Stimulated activated naive CD8-positive, alpha-beta T cell treated with anti-CD3 and anti-CD28 coated beads, Interleukin-15, amount 100 ng/mL, for 72 hours (primary cell): ENCODE measurements around the gene RAI14.
"Not testable (repeated sequence)": the region's sequence is repeated elsewhere in the genome, so short reads cannot be mapped to it uniquely, and the experiment has no call there.

ENCODE experiments used
- ATAC-seq: fragments of 150-1000 bp; cut with Tn5 transposase; 2 replicates; pipeline ENCODE4 v1.10.0; 2021; ENCODE audit warnings: mild to moderate bottlenecking, moderate library complexity
- DNase-seq, 2 donors: peaks; one replicate each; pipeline ENCODE4 v3.0.0; 2021 to 2022
- H3K27ac Mint-ChIP-seq, 2 donors: one replicate each; pipeline ENCODE4 v1.8.0; 2022; ENCODE audit warnings: mild to moderate bottlenecking in 2 of 2, mixed read lengths in 2 of 2, moderate library complexity in 2 of 2
- H3K27me3 Mint-ChIP-seq: one replicate; pipeline ENCODE4 v1.8.0; 2022; ENCODE audit warnings: mixed read lengths
- H3K4me1 Mint-ChIP-seq: one replicate; pipeline ENCODE4 v1.8.0; 2022; ENCODE audit warnings: mild to moderate bottlenecking, mixed read lengths
- H3K4me3 Mint-ChIP-seq, 2 donors: one replicate each; pipeline ENCODE4 v1.8.0; 2022; ENCODE audit warnings: mild to moderate bottlenecking in 2 of 2, mixed read lengths in 2 of 2, moderate library complexity in 1 of 2
- H3K9me3 Mint-ChIP-seq, 2 donors: one replicate each; pipeline ENCODE4 v1.8.0; 2022; ENCODE audit warnings: mixed read lengths in 2 of 2

The RAI14 gene

DNA sequence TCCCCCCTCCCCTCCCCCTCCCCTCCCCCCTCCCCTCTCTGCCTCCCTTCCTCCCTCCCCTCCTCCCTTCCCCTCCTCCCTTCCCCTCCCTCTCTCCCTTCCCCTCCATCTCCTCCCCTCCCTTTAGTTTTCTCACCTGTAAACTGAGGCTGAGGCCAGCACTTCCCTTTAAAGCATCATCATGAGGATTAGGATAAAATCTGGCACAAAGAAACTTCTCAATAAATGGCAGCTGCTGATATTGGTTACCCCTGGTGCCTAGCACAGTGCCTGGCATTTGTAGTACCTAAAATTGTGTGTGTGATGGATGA, 41.9 kb downstream of the RAI14 start:
- H3K4me3 Mint-ChIP-seq = no peak overlapping the region
- no peak for DNase-seq
- no peaks in the 10 kb centered on the region for H3K9me3 Mint-ChIP-seq
- ATAC-seq = no peak
- no peak overlapping the region for H3K27ac Mint-ChIP-seq
- peaks cover 15% of the 10 kb centered on the region for H3K4me1 Mint-ChIP-seq
- no peaks in the 10 kb centered on the region for H3K27me3 Mint-ChIP-seq

- Mint-ChIP-seq H3K9me3 (no peaks in the 10 kb centered on the region), H3K27me3 (no peaks in the 10 kb centered on the region), H3K4me1 (peaks cover 15% of the 10 kb centered on the region), H3K27ac (no peak overlapping the region), H3K4me3 (no peak overlapping the region)
- DNase-seq (no peak), ATAC-seq (no peak)
These were observed 42.6 kb downstream of the RAI14 start for GRCh38 chr5:34698754-34699153.

- Mint-ChIP-seq H3K27me3 (no peaks in the 10 kb centered on the region), H3K4me3 (no peak overlapping the region), H3K27ac (no peak overlapping the region), H3K9me3 (no peaks in the 10 kb centered on the region), H3K4me1 (peaks cover 9% of the 10 kb centered on the region)
- DNase-seq = no peak
- no peak for ATAC-seq
These were observed 43.3 kb downstream of the RAI14 start for GRCh38 chr5:34699155-34700077.

DNA sequence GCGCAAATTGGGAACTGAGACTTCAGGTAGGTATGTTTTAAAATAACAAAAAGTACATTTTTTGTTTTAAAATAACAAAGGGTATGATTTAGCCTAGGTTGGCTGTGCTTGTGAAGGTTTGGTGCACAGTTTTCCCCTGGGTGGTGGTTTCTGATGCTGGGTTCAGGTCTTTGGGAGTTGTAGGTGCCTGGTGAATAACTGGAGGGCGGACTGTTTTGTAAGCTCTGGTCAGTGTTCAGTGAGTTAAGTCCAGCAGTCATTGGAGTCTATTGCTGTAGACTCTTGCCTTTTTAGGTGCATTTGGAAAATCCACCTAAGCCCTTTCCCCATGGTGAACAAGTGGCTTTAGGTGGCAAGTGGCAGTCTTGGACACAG, 43.9 kb downstream of the RAI14 start:
- H3K4me3 Mint-ChIP-seq = no peak overlapping the region
- peaks cover 3% of the 10 kb centered on the region for H3K4me1 Mint-ChIP-seq
- ATAC-seq (no peak), DNase-seq (no peak)
- no peak overlapping the region for H3K27ac Mint-ChIP-seq
- H3K27me3 Mint-ChIP-seq = no peaks in the 10 kb centered on the region
- H3K9me3 Mint-ChIP-seq = no peaks in the 10 kb centered on the region

DNA sequence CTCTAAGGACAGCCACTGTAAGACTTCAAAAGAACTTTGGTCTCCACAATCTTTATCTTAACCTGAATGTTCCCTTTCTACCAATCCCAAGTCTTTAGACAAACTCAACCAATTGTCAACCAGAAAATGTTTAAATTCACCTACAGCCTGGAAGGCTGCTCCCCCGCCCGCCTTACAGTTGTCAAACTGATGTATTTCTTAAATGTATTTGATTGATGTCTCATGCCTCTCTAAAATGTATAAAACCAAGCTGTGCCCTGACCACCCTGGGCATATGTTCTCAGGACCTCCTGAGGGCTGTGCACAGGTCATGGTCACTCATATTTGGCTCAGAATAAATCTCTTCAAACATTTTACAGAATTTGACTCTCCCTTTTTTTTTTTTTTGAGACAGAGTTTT, 45.3 kb downstream of the RAI14 start:
- H3K27ac Mint-ChIP-seq, H3K27me3 Mint-ChIP-seq, H3K4me3 Mint-ChIP-seq, H3K4me1 Mint-ChIP-seq, ATAC-seq, H3K9me3 Mint-ChIP-seq, DNase-seq: not testable (repeated sequence)

- no peaks in the 10 kb centered on the region for H3K9me3 Mint-ChIP-seq
- DNase-seq = no peak
- H3K4me1 Mint-ChIP-seq = no peaks in the 10 kb centered on the region
- no peak overlapping the region for H3K4me3 Mint-ChIP-seq
- ATAC-seq = no peak
- no peaks in the 10 kb centered on the region for H3K27me3 Mint-ChIP-seq
- H3K27ac Mint-ChIP-seq = no peak overlapping the region
These were observed 47.9 kb downstream of the RAI14 start for GRCh38 chr5:34703767-34704713.

DNA sequence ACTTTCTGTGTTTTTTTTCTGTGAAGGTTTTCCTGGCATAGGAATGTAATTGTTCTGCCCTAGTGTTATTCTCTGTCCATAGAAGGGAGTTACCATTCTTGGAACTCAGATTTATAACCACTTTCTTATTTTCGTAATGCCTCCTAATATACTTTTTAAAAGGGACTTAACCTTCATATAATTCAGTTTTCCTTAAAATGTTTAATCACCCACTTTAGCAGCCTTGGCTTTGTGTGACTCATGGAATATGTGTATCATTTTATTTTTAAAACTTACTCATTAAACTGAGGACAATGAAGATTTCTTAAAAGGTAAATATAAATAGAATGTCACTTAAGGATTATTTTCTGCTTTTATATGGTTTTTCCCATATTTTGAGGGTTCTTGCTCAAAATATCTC, 50.0 kb downstream of the RAI14 start:
- Mint-ChIP-seq H3K9me3 (no peaks in the 10 kb centered on the region), H3K27ac (no peak overlapping the region), H3K27me3 (no peaks in the 10 kb centered on the region), H3K4me3 (no peak overlapping the region), H3K4me1 (no peaks in the 10 kb centered on the region)
- no peak for ATAC-seq
- no peak for DNase-seq

GRCh38 chr5:34707451-34708107, 51.5 kb downstream of the RAI14 start:
- no peaks in the 10 kb centered on the region for H3K27me3 Mint-ChIP-seq
- no peak overlapping the region for H3K4me3 Mint-ChIP-seq
- no peak overlapping the region for H3K27ac Mint-ChIP-seq
- no peak for ATAC-seq
- H3K4me1 Mint-ChIP-seq = no peaks in the 10 kb centered on the region
- H3K9me3 Mint-ChIP-seq = no peaks in the 10 kb centered on the region
- DNase-seq = no peak

- ATAC-seq (no peak), DNase-seq (no peak)
- Mint-ChIP-seq H3K4me1 (no peaks in the 10 kb centered on the region), H3K4me3 (no peak overlapping the region), H3K9me3 (no peaks in the 10 kb centered on the region), H3K27ac (no peak overlapping the region), H3K27me3 (peaks cover 7% of the 10 kb centered on the region)
These were observed 52.6 kb downstream of the RAI14 start for GRCh38 chr5:34708777-34709176.

GRCh38 chr5:34709861-34710673, 53.9 kb downstream of the RAI14 start:
- H3K4me3 Mint-ChIP-seq = no peak overlapping the region
- H3K27ac Mint-ChIP-seq = no peak overlapping the region
- ATAC-seq = no peak
- H3K27me3 Mint-ChIP-seq = peaks cover 13% of the 10 kb centered on the region
- no peak for DNase-seq
- H3K9me3 Mint-ChIP-seq = no peaks in the 10 kb centered on the region
- peaks cover 5% of the 10 kb centered on the region for H3K4me1 Mint-ChIP-seq

GRCh38 chr5:34712565-34712964, 56.4 kb downstream of the RAI14 start:
- DNase-seq (no peak), ATAC-seq (no peak)
- peaks cover 6% of the 10 kb centered on the region for H3K4me1 Mint-ChIP-seq
- no peaks in the 10 kb centered on the region for H3K9me3 Mint-ChIP-seq
- no peak overlapping the region for H3K27ac Mint-ChIP-seq
- peaks cover 26% of the 10 kb centered on the region for H3K27me3 Mint-ChIP-seq
- no peak overlapping the region for H3K4me3 Mint-ChIP-seq

- Mint-ChIP-seq H3K4me1 (peaks cover 6% of the 10 kb centered on the region), H3K4me3 (no peak overlapping the region), H3K27ac (no peak overlapping the region), H3K27me3 (peaks cover 26% of the 10 kb centered on the region), H3K9me3 (no peaks in the 10 kb centered on the region)
- no peak for ATAC-seq
- no peak for DNase-seq
These were observed 59.6 kb downstream of the RAI14 start for GRCh38 chr5:34715711-34716110.

GRCh38 chr5:34716986-34717385, 60.9 kb downstream of the RAI14 start:
- Mint-ChIP-seq H3K27me3 (peaks cover 26% of the 10 kb centered on the region), H3K4me1 (peaks cover 6% of the 10 kb centered on the region), H3K9me3 (no peaks in the 10 kb centered on the region), H3K4me3 (no peak overlapping the region), H3K27ac (no peak overlapping the region)
- no peak for DNase-seq
- ATAC-seq = no peak

- DNase-seq (no peak), ATAC-seq (no peak)
- Mint-ChIP-seq H3K27ac (no peak overlapping the region), H3K4me3 (no peak overlapping the region), H3K4me1 (peaks cover 6% of the 10 kb centered on the region), H3K9me3 (no peaks in the 10 kb centered on the region), H3K27me3 (peaks cover 26% of the 10 kb centered on the region)
These were observed 61.5 kb downstream of the RAI14 start for GRCh38 chr5:34717426-34718327.
